ENCODE measurements around the gene STEEP1. TPM values are rescaled to one million over a fixed set of nuclear protein-coding genes. Genes with fewer than 3 reads are reported as not detected.
A peak's percentile ranks its signal among the peaks of the same experiment; 100 is the strongest.

STEEP1 gene
- total RNA-seq (2014; rRNA removed; shearing (Covaris generic)) = 36.4 and 44.0 TPM in 2 replicates

- Histone ChIP-seq H3K4me3 (ENCODE audit: insufficient read depth, low read depth, low read length) (peak within 1 kb of the TSS; percentile 55), H3K36me3 (replicated peaks; ENCODE audit: control insufficient read depth, insufficient read depth, low read length) (no peaks in the 10 kb centered on the region; the same call in 1 of the 2 replicates), H3K27me3 (ENCODE audit: control insufficient read depth, insufficient read depth, low read length) (no peaks in the 10 kb centered on the region)
- DNase-seq = peak; percentile 83
Measured at GRCh38 chrX:119565107-119565663, at the start of gene STEEP1. STEEP1 (minus strand) TSS chrX:119565409; CDS start chrX:119565355, 54 bp downstream.

DNA sequence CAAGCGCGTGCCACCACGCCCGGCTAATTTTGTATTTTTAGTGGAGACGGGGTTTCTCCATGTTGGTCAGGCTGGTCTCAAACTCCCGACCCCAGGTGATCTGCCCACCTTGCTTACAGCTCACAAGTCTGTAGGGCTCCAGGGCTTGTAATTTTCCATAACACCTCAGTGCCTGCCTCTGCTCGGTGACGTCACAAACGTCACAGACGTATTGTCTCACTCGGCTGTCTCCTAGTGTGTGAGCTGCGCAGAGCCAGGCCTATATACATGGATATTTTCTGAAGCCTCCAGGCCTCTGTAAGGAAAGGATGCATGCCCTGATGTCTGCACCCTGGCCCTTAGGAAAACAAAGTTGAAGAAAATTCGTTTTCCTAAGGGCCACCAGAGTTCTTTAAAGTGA, 49.6 kb upstream of the STEEP1 start:
- DNase-seq = no peak
- H3K4me3 ChIP-seq (ENCODE audit: insufficient read depth, low read depth, low read length) = no peak overlapping the region
- H3K27me3 ChIP-seq (ENCODE audit: control insufficient read depth, insufficient read depth, low read length) = no peaks in the 10 kb centered on the region
- H3K36me3 ChIP-seq (replicated peaks; ENCODE audit: control insufficient read depth, insufficient read depth, low read length) = no peaks in the 10 kb centered on the region

- DNase-seq = no peak
- Histone ChIP-seq H3K4me3 (ENCODE audit: insufficient read depth, low read depth, low read length) (no peak overlapping the region), H3K27me3 (ENCODE audit: control insufficient read depth, insufficient read depth, low read length) (peaks cover 3% of the 10 kb centered on the region; the same call in 1 of the 2 replicates), H3K36me3 (replicated peaks; ENCODE audit: control insufficient read depth, insufficient read depth, low read length) (no peaks in the 10 kb centered on the region)
Measured at GRCh38 chrX:119607018-119607389, 41.8 kb upstream of the STEEP1 start.

GRCh38 chrX:119606280-119607017, 41.2 kb upstream of the STEEP1 start, which contains the start of gene NKRF:
NKRF (minus strand) TSS chrX:119606424.
- peak; percentile 83 for DNase-seq
- no peaks in the 10 kb centered on the region for H3K36me3 ChIP-seq (replicated peaks; ENCODE audit: control insufficient read depth, insufficient read depth, low read length)
- H3K4me3 ChIP-seq (ENCODE audit: insufficient read depth, low read depth, low read length) = peak within 1 kb of the TSS; percentile 94
- peaks cover 3% of the 10 kb centered on the region; the same call in 1 of the 2 replicates for H3K27me3 ChIP-seq (ENCODE audit: control insufficient read depth, insufficient read depth, low read length)

DNA sequence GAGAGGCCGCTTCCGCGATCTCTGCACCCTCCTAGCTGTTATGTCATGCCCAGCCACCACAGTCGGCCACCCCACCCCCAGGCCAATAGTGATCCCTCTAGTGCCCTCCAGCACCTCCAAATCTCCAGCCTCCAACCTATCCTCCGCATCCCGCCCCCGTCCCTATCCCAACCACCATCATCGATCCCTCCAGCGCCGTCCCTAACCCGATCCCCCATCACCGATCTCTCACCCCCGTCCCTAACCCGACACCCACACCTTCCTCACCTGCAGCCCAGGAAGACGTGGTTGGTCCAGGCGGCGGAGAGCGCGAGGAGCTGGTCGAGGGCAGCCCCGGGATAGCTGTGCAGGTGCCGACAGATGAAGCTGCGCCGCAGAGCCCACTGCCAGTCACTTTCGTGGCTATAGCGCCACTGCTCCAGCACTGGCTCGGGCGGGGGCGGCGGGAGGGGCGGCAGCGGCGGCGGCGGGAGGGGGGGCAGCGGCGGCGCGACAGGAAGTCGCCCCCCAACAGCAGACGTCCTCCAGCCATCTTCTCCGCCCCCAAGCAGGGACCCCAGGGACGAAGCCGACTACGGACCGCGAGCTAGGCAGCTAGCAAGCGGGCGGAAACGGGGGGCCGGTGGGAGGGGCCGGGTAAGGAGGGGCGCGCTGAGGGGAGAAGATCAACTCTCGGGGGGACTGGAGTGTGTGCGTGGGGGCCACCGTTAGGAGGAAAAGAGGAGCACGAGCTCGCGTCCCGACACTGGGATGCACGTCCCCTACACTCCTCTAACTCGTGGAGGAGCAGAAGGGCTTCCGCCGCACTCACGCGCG, 40.5 kb upstream of the STEEP1 start:
- DNase-seq = peak; percentile 67
- peaks cover 3% of the 10 kb centered on the region; the same call in 1 of the 2 replicates for H3K27me3 ChIP-seq (ENCODE audit: control insufficient read depth, insufficient read depth, low read length)
- peak overlapping the region; percentile 94 for H3K4me3 ChIP-seq (ENCODE audit: insufficient read depth, low read depth, low read length)
- no peaks in the 10 kb centered on the region for H3K36me3 ChIP-seq (replicated peaks; ENCODE audit: control insufficient read depth, insufficient read depth, low read length)

DNA sequence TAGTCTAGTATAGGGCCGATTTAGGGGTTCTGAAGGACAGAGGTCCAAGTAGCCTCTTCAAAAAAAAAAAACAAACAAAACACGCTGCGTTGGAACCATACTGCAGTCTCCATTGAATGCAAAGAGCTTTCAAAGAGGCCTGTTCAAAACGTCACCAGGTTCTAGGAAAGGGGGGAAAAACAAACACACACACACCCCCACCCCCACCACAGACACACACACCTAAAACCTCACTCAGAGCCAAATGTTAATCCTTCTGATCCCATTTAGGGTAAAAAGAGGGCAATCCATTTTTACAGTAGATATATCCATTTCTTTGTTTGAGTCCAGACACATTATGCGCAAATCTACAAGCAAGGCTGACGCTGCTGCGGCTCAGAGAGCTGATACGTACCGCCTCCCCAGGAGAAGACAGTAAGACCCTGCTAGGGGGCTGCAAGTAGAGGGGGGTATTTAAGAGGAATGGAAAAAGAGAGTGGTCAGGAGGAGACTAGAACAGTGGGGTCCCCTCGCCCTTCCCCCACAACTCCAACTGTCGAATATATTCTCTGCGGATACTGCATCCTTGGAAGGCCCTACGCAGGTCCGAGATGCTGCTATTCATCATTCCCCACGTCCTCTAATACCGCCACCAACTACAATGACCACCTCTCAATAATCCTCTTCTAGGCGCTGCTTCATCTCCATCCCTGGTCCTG, 39.7 kb upstream of the STEEP1 start:
- no peaks in the 10 kb centered on the region for H3K36me3 ChIP-seq (replicated peaks; ENCODE audit: control insufficient read depth, insufficient read depth, low read length)
- peak overlapping the region; percentile 94 for H3K4me3 ChIP-seq (ENCODE audit: insufficient read depth, low read depth, low read length)
- no peak for DNase-seq
- H3K27me3 ChIP-seq (ENCODE audit: control insufficient read depth, insufficient read depth, low read length) = peaks cover 3% of the 10 kb centered on the region; the same call in 1 of the 2 replicates

DNA sequence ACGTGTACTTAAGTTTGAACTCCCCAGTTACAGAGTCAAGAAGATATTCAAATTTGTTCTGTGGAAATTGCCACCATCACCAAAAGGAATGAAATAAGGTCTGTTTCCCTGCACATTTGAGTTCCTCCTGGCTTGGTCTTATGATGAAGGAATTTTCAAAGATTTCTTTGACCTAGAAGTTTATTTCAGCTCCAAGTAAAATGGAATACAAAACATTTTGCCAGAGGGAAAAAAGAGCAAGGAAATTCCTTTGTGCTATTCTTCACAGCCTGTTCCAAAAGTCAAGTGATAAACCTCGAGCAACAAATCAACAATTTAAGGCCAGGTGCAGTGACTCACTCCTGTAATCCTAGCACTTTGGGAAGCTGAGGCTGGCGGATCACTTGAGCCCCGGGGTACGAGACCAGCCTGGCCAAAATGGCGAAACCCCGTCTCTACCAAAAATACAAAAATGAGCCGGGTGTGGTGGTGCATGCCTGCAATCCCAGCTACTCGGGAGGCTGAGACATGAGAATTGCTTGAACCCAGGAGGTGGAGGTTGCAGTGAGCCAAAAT, 37.6 kb upstream of the STEEP1 start:
- H3K36me3 ChIP-seq (replicated peaks; ENCODE audit: control insufficient read depth, insufficient read depth, low read length) = no peaks in the 10 kb centered on the region
- peaks cover 3% of the 10 kb centered on the region; the same call in 1 of the 2 replicates for H3K27me3 ChIP-seq (ENCODE audit: control insufficient read depth, insufficient read depth, low read length)
- DNase-seq = no peak
- H3K4me3 ChIP-seq (ENCODE audit: insufficient read depth, low read depth, low read length) = no peak overlapping the region

DNA sequence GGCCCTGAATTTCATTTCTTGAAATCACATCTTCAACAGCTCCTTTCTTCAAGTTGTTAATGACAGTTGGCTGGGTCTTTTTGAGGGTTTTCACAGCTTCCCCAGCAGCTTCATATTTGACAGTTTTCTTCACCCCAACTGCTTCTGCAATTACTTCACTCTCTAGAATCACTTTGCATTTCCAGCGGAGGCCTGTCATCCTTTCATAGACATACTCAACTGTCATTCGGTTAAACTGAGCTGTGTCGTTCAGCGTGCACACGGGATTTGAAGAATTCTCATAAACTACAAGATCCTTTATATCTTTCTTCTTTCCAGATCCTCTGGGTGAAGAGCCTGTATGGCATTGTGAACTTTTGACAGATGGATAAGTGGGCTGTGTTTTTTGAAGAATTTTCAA, 24.6 kb upstream of the STEEP1 start:
- Histone ChIP-seq H3K36me3 (replicated peaks; ENCODE audit: control insufficient read depth, insufficient read depth, low read length) (no peaks in the 10 kb centered on the region; the same call in none of the 2 replicates), H3K4me3 (ENCODE audit: insufficient read depth, low read depth, low read length) (no peak overlapping the region), H3K27me3 (ENCODE audit: control insufficient read depth, insufficient read depth, low read length) (no peaks in the 10 kb centered on the region)
- no peak for DNase-seq

- no peak overlapping the region for H3K4me3 ChIP-seq (ENCODE audit: insufficient read depth, low read depth, low read length)
- no peaks in the 10 kb centered on the region for H3K27me3 ChIP-seq (ENCODE audit: control insufficient read depth, insufficient read depth, low read length)
- no peak for DNase-seq
- no peaks in the 10 kb centered on the region for H3K36me3 ChIP-seq (replicated peaks; ENCODE audit: control insufficient read depth, insufficient read depth, low read length)
Measured at GRCh38 chrX:119583431-119584059, 18.3 kb upstream of the STEEP1 start.

DNA sequence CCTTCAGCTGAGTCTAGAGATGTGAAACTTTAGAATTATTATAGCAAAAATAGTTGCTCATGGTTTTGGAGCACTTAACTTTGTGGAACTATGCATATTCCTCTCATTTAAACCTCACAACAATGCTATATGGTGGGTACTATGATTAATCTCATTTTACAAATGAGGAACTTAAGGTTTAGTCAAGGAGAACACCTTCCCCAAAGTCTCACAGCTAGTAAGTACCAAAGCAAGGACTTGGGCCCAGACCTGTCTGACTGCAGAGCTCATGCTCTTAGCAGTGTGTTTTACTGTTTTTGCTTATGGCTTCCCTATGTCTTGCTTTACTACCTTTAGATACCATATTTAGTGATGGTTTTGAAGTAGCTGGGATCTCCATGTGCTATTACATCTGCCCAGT, 14.2 kb upstream of the STEEP1 start:
- Histone ChIP-seq H3K36me3 (replicated peaks; ENCODE audit: control insufficient read depth, insufficient read depth, low read length) (no peaks in the 10 kb centered on the region), H3K27me3 (ENCODE audit: control insufficient read depth, insufficient read depth, low read length) (no peaks in the 10 kb centered on the region), H3K4me3 (ENCODE audit: insufficient read depth, low read depth, low read length) (no peak overlapping the region)
- DNase-seq = no peak

DNA sequence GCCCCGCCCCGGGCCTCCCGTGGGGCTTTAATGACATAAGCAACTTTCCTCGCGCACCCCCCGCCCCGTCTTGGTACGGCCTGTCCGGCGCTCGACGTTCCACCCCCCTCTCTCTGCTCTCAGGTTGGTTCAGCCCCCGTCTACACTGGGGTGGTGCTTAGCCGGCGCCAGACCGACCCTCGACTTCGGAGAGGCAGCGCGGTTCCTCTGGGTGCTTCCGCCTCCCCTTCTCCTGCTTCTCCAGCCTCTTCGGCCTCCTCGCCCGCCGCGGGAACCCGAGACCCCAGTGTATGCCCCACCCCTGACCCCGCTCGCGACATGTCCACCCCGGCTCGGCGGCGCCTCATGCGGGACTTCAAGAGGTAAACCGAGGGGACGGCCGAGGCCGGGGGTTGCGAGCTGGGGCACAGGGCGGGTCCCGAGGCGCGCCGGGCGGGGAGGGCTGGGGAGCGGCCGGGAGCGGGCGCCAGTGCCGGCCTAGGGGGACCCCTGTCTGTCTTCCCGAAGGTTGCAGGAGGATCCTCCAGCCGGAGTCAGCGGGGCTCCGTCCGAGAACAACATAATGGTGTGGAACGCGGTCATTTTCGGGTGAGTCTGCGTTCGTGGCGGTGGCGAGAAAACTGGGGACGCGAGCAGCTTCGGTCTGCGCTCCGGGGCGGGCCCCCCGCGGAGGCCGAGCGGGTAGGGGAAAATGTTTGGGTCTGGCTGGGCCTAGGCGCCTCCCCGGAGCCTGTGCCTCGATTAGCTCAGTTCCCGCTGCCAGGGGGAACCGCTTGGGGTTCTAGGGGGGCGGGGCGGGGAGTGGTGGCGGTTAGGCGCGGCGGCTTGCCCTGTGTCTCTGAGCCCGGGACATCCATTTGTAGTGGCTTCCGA, 9.4 kb upstream of the STEEP1 start, which contains the start of gene UBE2A:
TSS of gene UBE2A (plus strand) at position 170 of the 873 bp plus-strand sequence. CDS start at position 319, 149 bp downstream.
- peak within 1 kb of the TSS; percentile 69 for H3K4me3 ChIP-seq (ENCODE audit: insufficient read depth, low read depth, low read length)

GRCh38 chrX:119573840-119574393, 8.7 kb upstream of the STEEP1 start:
- Histone ChIP-seq H3K4me3 (ENCODE audit: insufficient read depth, low read depth, low read length) (peak overlapping the region; percentile 69), H3K27me3 (ENCODE audit: control insufficient read depth, insufficient read depth, low read length) (no peaks in the 10 kb centered on the region), H3K36me3 (replicated peaks; ENCODE audit: control insufficient read depth, insufficient read depth, low read length) (no peaks in the 10 kb centered on the region)
- DNase-seq = peak; percentile 51

More for the DNA sequence above, 9.4 kb upstream of the STEEP1 start, which contains the start of gene UBE2A:
- DNase-seq = peak; percentile 94
- Histone ChIP-seq H3K27me3 (ENCODE audit: control insufficient read depth, insufficient read depth, low read length) (no peaks in the 10 kb centered on the region), H3K36me3 (replicated peaks; ENCODE audit: control insufficient read depth, insufficient read depth, low read length) (no peaks in the 10 kb centered on the region)
